Measurements from ENCODE around the gene STUB1.

DNA sequence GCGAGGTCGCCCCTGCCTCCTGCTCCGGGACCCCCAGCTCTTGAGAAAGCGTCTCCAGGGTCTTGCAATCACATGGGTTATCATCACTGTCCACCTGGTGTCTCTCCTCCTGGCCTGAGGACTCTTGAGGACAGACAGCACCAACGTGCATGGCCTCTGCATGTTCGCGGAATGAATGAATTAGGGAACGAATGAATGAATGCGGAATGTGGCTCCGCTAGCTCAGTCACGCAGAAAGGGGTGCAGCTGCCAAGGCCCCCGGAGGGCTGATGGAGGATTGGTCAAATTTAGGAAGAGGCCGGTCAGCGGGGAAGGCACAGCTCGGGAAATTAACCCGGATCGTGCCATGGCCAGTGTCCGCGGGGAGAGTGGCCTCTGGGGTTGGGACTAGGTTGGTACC is 22.1 kb downstream of the STUB1 start:
- no peak for TF ChIP-seq POLR2A (IDR thresholded peaks at IDR 0.05; ENCODE audit: low read depth, low read length)
- no peak for TF ChIP-seq SPI1 (IDR thresholded peaks at IDR 0.05; ENCODE audit: low read depth, low read length)
- TF ChIP-seq PAX5 (IDR thresholded peaks at IDR 0.05; ENCODE audit: insufficient read depth, low read length, severe bottlenecking) = no peak
- no peak for TF ChIP-seq POLR2AphosphoS5 (IDR thresholded peaks at IDR 0.05; ENCODE audit: low read depth, low read length)
